Esophagus muscularis mucosa (tissue), 3 donors: ENCODE data around the gene SEPTIN5.

Experiments
- CTCF ChIP-seq, 3 experiments: fragments of 200-600 bp in 2 of 3; fragments of 450-650 bp in 1 of 3; sonication (generic) in 2 of 3; IDR thresholded peaks; one replicate each; pipeline ENCODE4 v1.5.1; 2017 to 2019; ENCODE audit warnings: antibody characterized with exemption in 3 of 3, mild to moderate bottlenecking in 2 of 3, moderate library complexity in 1 of 3
- POLR2A ChIP-seq: fragments of 450-650 bp; IDR thresholded peaks from one replicate; pipeline ENCODE4 v1.6.1; 2017; ENCODE audit warnings: antibody characterized with exemption, moderate library complexity, mild to moderate bottlenecking, low read depth
- POLR2AphosphoS5 ChIP-seq, 2 donors: sonication (generic); formaldehyde crosslinking; IDR thresholded peaks; one replicate each; pipeline ENCODE4 v1.6.1; 2017; ENCODE audit warnings: antibody characterized with exemption in 2 of 2

GRCh38 chr22:19765477-19766239 is 51.4 kb downstream of the SEPTIN5 start:
- no peak for TF ChIP-seq CTCF (IDR thresholded peaks at IDR 0.05)
- no peak for TF ChIP-seq POLR2AphosphoS5 (IDR thresholded peaks at IDR 0.05)
- TF ChIP-seq POLR2A = no peak
